VCaP (cell line): ENCODE results near the gene SEMG2.

Experiments used
- H3K27ac ChIP-seq: fragments of 450-650 bp; 2 replicates; pipeline ENCODE4 v1.5.1; 2017
- CTCF ChIP-seq: fragments of 450-650 bp; conservative IDR thresholded peaks from 2 replicates; pipeline ENCODE4 v1.5.1; 2017; ENCODE audit warnings: mild to moderate bottlenecking, moderate library complexity

The SEMG2 gene

GRCh38 chr20:45230631-45231030, 9.5 kb downstream of the SEMG2 start:
- no peak for TF ChIP-seq CTCF
- no peak overlapping the region for H3K27ac ChIP-seq

GRCh38 chr20:45235995-45236394, 14.8 kb downstream of the SEMG2 start:
- no peak overlapping the region; the same call in 1 of the 2 replicates for H3K27ac ChIP-seq
- TF ChIP-seq CTCF, result peak; percentile 53

GRCh38 chr20:45238139-45238538, 17.0 kb downstream of the SEMG2 start:
- no peak for TF ChIP-seq CTCF
- no peak overlapping the region for H3K27ac ChIP-seq

- no peak for TF ChIP-seq CTCF
- H3K27ac ChIP-seq, result no peak overlapping the region
Measured at GRCh38 chr20:45246109-45246508, 24.9 kb downstream of the SEMG2 start.

GRCh38 chr20:45247865-45248264, 26.7 kb downstream of the SEMG2 start:
- H3K27ac ChIP-seq, result no peak overlapping the region
- no peak for TF ChIP-seq CTCF

GRCh38 chr20:45248609-45249008, 27.4 kb downstream of the SEMG2 start:
- TF ChIP-seq CTCF, result no peak
- H3K27ac ChIP-seq, result no peak overlapping the region

GRCh38 chr20:45251884-45252560, 30.8 kb downstream of the SEMG2 start:
- no peak for TF ChIP-seq CTCF

More at GRCh38 chr20:45251884-45252560, 30.8 kb downstream of the SEMG2 start:
- no peak overlapping the region for H3K27ac ChIP-seq
